HEK293 (cell line): ENCODE measurements around the gene CLP1.

Experiments
- BCL11B ChIP-seq: fragments of 450-650 bp; formaldehyde crosslinking; IDR thresholded peaks from 2 replicates; pipeline ENCODE4 v1.5.1; 2016; ENCODE audit warnings: low read depth, missing biosample characterization, missing genetic modification characterization
- EGR2 ChIP-seq: fragments of 450-650 bp; formaldehyde crosslinking; IDR thresholded peaks from 2 replicates; pipeline ENCODE4 v1.5.1; 2016; ENCODE audit warnings: low read depth, missing biosample characterization, missing genetic modification characterization
- KLF16 ChIP-seq: fragments of 450-650 bp; formaldehyde crosslinking; IDR thresholded peaks from 2 replicates; pipeline ENCODE4 v1.5.1; 2017; ENCODE audit warnings: missing biosample characterization, missing genetic modification characterization
- MYNN ChIP-seq: fragments of 450-650 bp; formaldehyde crosslinking; IDR thresholded peaks from 2 replicates; pipeline ENCODE4 v1.5.1; 2016; ENCODE audit warnings: missing biosample characterization, missing genetic modification characterization, borderline replicate concordance
- SCRT1 ChIP-seq: fragments of 450-650 bp; formaldehyde crosslinking; IDR thresholded peaks from 2 replicates; pipeline ENCODE4 v1.5.1; 2016; ENCODE audit warnings: missing biosample characterization, missing genetic modification characterization, borderline replicate concordance
- SP2 ChIP-seq: fragments of 450-650 bp; formaldehyde crosslinking; IDR thresholded peaks from 2 replicates; pipeline ENCODE4 v1.5.1; 2016; ENCODE audit warnings: missing biosample characterization, missing genetic modification characterization
- TCF7L2 ChIP-seq: IDR thresholded peaks from 2 replicates; pipeline ENCODE4 v1.6.1; 2011; ENCODE audit warnings: low read depth, mild to moderate bottlenecking, inconsistent platforms, low read length, moderate library complexity, borderline replicate concordance
- ZBTB1 ChIP-seq: fragments of 450-650 bp; formaldehyde crosslinking; IDR thresholded peaks from 2 replicates; pipeline ENCODE4 v1.5.1; 2016; ENCODE audit warnings: missing biosample characterization, missing genetic modification characterization
- ZFP41 ChIP-seq: fragments of 450-650 bp; formaldehyde crosslinking; IDR thresholded peaks from 2 replicates; pipeline ENCODE4 v1.5.1; 2016; ENCODE audit warnings: missing biosample characterization, missing genetic modification characterization, borderline replicate concordance
- ZNF354C ChIP-seq: fragments of 450-650 bp; formaldehyde crosslinking; IDR thresholded peaks from 2 replicates; pipeline ENCODE4 v1.5.1; 2016; ENCODE audit warnings: missing biosample characterization, missing genetic modification characterization, low read depth, borderline replicate concordance
- ZNF404 ChIP-seq: fragments of 450-650 bp; formaldehyde crosslinking; IDR thresholded peaks from 2 replicates; pipeline ENCODE4 v1.5.1; 2017; ENCODE audit warnings: missing biosample characterization, missing genetic modification characterization
- ZNF529 ChIP-seq: fragments of 450-650 bp; formaldehyde crosslinking; IDR thresholded peaks from 2 replicates; pipeline ENCODE4 v1.5.1; 2017; ENCODE audit warnings: missing genetic modification characterization, missing biosample characterization; ENCODE audit not compliant: insufficient replicate concordance
- ZNF549 ChIP-seq: fragments of 450-650 bp; IDR thresholded peaks from 2 replicates; pipeline ENCODE4 v1.5.1; 2018; ENCODE audit warnings: missing biosample characterization, missing genetic modification characterization, mild to moderate bottlenecking, inconsistent platforms, moderate library complexity
- ZNF558 ChIP-seq: fragments of 450-650 bp; formaldehyde crosslinking; IDR thresholded peaks from 2 replicates; pipeline ENCODE4 v1.5.1; 2016; ENCODE audit warnings: missing biosample characterization, missing genetic modification characterization
- ZNF561 ChIP-seq: fragments of 450-650 bp; IDR thresholded peaks from 2 replicates; pipeline ENCODE4 v1.5.1; 2018; ENCODE audit warnings: missing biosample characterization, missing genetic modification characterization, borderline replicate concordance
- ZNF747 ChIP-seq: fragments of 450-650 bp; formaldehyde crosslinking; IDR thresholded peaks from 2 replicates; pipeline ENCODE4 v1.5.1; 2016; ENCODE audit warnings: missing biosample characterization, missing genetic modification characterization
- ZNF777 ChIP-seq: fragments of 450-650 bp; formaldehyde crosslinking; IDR thresholded peaks from 2 replicates; pipeline ENCODE4 v1.5.1; 2017; ENCODE audit warnings: missing biosample characterization, missing genetic modification characterization, borderline replicate concordance
- ZXDB ChIP-seq: fragments of 450-650 bp; formaldehyde crosslinking; IDR thresholded peaks from 2 replicates; pipeline ENCODE4 v1.5.1; 2016; ENCODE audit warnings: missing biosample characterization, missing genetic modification characterization
- TF ChIP-seq, protein P1 (sequence below): fragments of 450-650 bp; formaldehyde crosslinking; IDR thresholded peaks from 2 replicates; pipeline ENCODE4 v1.5.1; 2016; ENCODE audit warnings: missing biosample characterization, missing genetic modification characterization, borderline replicate concordance
- TF ChIP-seq, protein P2 (sequence below): fragments of 450-650 bp; formaldehyde crosslinking; conservative IDR thresholded peaks from 2 replicates; pipeline ENCODE4 v1.5.1; 2016; ENCODE audit warnings: low read depth, missing biosample characterization, missing genetic modification characterization
- TF ChIP-seq, protein P3 (sequence below): fragments of 450-650 bp; formaldehyde crosslinking; IDR thresholded peaks from 2 replicates; pipeline ENCODE4 v1.5.1; 2016; ENCODE audit warnings: missing biosample characterization, missing genetic modification characterization
- TF ChIP-seq, protein P4 (sequence below): fragments of 450-650 bp; formaldehyde crosslinking; IDR thresholded peaks from 2 replicates; pipeline ENCODE4 v1.5.1; 2016; ENCODE audit warnings: missing biosample characterization, missing genetic modification characterization
- TF ChIP-seq, protein P5 (sequence below): fragments of 450-650 bp; formaldehyde crosslinking; IDR thresholded peaks from 2 replicates; pipeline ENCODE4 v1.5.1; 2016; ENCODE audit warnings: missing biosample characterization, missing genetic modification characterization

The CLP1 gene

DNA sequence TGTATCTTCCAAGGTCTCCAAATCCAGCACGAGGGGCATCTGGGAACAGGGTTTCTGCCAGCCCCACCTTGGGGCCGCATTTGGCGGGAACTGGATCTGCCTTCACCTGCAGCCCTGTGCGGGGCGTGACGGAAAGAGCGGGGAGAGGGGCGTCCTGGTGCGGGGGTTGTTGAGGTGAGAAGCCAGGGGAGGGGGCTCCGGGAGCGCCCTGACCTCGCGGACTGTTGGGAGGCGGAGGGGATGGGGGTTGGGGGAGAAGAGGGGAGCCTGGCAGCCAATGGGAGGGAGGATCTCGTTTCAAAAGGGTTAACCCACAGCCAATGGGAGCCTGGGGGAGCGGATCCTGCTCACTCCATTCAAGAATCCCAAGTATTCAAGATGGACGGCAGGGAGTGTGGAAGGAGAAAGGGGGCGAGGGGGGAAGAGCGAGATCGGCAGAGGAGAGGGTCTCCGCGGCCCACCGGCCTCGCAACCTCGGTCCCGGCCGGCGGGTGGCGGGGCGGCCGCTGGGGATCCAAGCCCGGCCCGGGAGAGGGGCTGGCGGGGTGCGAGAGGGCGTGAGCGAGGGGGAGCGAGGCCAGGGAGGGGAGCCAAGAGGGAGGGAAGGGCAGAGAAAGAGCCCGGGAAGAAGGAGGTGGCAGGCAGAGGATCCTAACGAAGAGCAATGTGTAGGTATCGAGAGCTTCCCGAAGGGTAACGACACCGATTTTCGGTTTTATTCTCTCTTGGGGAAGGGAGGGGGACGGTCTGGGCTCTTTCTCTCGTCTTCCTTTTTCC is 19.4 kb upstream of the CLP1 start (continued):
- TF ChIP-seq, protein P1, sequence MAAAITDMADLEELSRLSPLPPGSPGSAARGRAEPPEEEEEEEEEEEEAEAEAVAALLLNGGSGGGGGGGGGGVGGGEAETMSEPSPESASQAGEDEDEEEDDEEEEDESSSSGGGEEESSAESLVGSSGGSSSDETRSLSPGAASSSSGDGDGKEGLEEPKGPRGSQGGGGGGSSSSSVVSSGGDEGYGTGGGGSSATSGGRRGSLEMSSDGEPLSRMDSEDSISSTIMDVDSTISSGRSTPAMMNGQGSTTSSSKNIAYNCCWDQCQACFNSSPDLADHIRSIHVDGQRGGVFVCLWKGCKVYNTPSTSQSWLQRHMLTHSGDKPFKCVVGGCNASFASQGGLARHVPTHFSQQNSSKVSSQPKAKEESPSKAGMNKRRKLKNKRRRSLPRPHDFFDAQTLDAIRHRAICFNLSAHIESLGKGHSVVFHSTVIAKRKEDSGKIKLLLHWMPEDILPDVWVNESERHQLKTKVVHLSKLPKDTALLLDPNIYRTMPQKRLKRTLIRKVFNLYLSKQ, result no peak
- TF ChIP-seq, protein P2, sequence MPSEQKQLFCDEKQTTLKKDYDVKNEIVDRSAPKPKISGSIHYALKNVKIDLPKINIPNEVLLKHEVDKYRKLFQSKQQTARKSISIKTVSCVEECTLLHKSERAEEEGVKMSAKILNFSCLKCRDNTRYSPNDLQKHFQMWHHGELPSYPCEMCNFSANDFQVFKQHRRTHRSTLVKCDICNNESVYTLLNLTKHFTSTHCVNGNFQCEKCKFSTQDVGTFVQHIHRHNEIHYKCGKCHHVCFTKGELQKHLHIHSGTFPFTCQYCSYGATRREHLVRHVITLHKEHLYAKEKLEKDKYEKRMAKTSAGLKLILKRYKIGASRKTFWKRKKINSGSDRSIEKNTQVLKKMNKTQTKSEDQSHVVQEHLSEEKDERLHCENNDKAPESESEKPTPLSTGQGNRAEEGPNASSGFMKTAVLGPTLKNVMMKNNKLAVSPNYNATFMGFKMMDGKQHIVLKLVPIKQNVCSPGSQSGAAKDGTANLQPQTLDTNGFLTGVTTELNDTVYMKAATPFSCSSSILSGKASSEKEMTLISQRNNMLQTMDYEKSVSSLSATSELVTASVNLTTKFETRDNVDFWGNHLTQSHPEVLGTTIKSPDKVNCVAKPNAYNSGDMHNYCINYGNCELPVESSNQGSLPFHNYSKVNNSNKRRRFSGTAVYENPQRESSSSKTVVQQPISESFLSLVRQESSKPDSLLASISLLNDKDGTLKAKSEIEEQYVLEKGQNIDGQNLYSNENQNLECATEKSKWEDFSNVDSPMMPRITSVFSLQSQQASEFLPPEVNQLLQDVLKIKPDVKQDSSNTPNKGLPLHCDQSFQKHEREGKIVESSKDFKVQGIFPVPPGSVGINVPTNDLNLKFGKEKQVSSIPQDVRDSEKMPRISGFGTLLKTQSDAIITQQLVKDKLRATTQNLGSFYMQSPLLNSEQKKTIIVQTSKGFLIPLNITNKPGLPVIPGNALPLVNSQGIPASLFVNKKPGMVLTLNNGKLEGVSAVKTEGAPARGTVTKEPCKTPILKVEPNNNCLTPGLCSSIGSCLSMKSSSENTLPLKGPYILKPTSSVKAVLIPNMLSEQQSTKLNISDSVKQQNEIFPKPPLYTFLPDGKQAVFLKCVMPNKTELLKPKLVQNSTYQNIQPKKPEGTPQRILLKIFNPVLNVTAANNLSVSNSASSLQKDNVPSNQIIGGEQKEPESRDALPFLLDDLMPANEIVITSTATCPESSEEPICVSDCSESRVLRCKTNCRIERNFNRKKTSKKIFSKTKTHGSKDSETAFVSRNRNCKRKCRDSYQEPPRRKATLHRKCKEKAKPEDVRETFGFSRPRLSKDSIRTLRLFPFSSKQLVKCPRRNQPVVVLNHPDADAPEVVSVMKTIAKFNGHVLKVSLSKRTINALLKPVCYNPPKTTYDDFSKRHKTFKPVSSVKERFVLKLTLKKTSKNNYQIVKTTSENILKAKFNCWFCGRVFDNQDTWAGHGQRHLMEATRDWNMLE, result no peak
- TF ChIP-seq, protein P3, sequence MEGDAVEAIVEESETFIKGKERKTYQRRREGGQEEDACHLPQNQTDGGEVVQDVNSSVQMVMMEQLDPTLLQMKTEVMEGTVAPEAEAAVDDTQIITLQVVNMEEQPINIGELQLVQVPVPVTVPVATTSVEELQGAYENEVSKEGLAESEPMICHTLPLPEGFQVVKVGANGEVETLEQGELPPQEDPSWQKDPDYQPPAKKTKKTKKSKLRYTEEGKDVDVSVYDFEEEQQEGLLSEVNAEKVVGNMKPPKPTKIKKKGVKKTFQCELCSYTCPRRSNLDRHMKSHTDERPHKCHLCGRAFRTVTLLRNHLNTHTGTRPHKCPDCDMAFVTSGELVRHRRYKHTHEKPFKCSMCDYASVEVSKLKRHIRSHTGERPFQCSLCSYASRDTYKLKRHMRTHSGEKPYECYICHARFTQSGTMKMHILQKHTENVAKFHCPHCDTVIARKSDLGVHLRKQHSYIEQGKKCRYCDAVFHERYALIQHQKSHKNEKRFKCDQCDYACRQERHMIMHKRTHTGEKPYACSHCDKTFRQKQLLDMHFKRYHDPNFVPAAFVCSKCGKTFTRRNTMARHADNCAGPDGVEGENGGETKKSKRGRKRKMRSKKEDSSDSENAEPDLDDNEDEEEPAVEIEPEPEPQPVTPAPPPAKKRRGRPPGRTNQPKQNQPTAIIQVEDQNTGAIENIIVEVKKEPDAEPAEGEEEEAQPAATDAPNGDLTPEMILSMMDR (tag by site-specific recombination), result no peak
- no peak for TF ChIP-seq ZFP41 (tag by site-specific recombination)
- TF ChIP-seq SCRT1, result no peak
- no peak; the same call in 1 of the 2 replicates for TF ChIP-seq KLF16 (tag by site-specific recombination)
- TF ChIP-seq, protein P4, sequence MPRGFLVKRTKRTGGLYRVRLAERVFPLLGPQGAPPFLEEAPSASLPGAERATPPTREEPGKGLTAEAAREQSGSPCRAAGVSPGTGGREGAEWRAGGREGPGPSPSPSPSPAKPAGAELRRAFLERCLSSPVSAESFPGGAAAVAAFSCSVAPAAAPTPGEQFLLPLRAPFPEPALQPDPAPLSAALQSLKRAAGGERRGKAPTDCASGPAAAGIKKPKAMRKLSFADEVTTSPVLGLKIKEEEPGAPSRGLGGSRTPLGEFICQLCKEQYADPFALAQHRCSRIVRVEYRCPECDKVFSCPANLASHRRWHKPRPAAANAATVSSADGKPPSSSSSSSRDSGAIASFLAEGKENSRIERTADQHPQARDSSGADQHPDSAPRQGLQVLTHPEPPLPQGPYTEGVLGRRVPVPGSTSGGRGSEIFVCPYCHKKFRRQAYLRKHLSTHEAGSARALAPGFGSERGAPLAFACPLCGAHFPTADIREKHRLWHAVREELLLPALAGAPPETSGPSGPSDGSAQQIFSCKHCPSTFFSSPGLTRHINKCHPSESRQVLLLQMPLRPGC (tag by site-specific recombination), result peak; percentile 48; the same call in 1 of the 2 replicates
- no peak for TF ChIP-seq ZNF777
- TF ChIP-seq ZBTB1 (tag by site-specific recombination), result no peak
- peak; percentile 58 for TF ChIP-seq SP2 (tag by site-specific recombination)
- TF ChIP-seq BCL11B (tag by site-specific recombination), result no peak
- TF ChIP-seq ZNF529 (tag by site-specific recombination), result no peak
- TF ChIP-seq ZNF747 (tag by site-specific recombination), result no peak
- TF ChIP-seq ZXDB (tag by site-specific recombination), result peak; percentile 75; the same call in 1 of the 2 replicates
- no peak for TF ChIP-seq EGR2 (tag by site-specific recombination)
- TF ChIP-seq ZNF404 (tag by site-specific recombination), result no peak
- TF ChIP-seq ZNF561 (tag by site-specific recombination), result no peak
- no peak for TF ChIP-seq ZNF354C (tag by site-specific recombination)
- TF ChIP-seq TCF7L2, result no peak
- no peak for TF ChIP-seq ZNF558 (tag by site-specific recombination)
- no peak for TF ChIP-seq ZNF549
- no peak for TF ChIP-seq MYNN (tag by site-specific recombination)
- TF ChIP-seq, protein P5, sequence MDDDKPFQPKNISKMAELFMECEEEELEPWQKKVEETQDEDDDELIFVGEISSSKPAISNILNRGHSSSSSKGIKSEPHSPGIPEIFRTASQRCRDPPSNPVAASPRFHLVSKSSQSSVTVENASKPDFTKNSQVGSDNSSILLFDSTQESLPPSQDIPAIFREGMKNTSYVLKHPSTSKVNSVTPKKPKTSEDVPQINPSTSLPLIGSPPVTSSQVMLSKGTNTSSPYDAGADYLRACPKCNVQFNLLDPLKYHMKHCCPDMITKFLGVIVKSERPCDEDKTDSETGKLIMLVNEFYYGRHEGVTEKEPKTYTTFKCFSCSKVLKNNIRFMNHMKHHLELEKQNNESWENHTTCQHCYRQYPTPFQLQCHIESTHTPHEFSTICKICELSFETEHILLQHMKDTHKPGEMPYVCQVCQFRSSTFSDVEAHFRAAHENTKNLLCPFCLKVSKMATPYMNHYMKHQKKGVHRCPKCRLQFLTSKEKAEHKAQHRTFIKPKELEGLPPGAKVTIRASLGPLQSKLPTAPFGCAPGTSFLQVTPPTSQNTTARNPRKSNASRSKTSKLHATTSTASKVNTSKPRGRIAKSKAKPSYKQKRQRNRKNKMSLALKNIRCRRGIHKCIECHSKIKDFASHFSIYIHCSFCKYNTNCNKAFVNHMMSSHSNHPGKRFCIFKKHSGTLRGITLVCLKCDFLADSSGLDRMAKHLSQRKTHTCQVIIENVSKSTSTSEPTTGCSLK, result no peak
